PC-9 (cell line): ENCODE data around the gene ZDHHC17. TPM values are rescaled to one million over a fixed set of nuclear protein-coding genes. Genes with fewer than 3 reads are reported as not detected.
A peak's percentile ranks its signal among the peaks of the same experiment; 100 is the strongest.

Source experiments
- Bru-seq: library from RNA; stranded (reverse); fragments of 400-500 nt; gene quantifications from one replicate; lab custom pipeline; 2021; lab: Mats Ljungman, UMichigan
- BruChase-seq, 2 experiments: library from RNA; stranded (reverse); fragments of 400-500 nt; gene quantifications; one replicate each; lab custom pipeline; 2021; lab: Mats Ljungman, UMichigan
- BruUV-seq: library from RNA; stranded (reverse); fragments of 400-500 nt; replicated peaks from 2 replicates; lab custom pipeline; 2021; lab: Mats Ljungman, UMichigan
- CTCF ChIA-PET: fragments of 300-600 bp; sonication (Branson Sonifier 250); formaldehyde crosslinking; loops from one replicate; lab custom pipeline; 2022; ENCODE audit warnings: antibody characterized with exemption; lab: Charles Lee
- POLR2A ChIA-PET: fragments of 300-600 bp; sonication (Branson Sonifier 250); formaldehyde crosslinking; loops from one replicate; lab custom pipeline; 2022; ENCODE audit warnings: antibody characterized with exemption; ENCODE audit not compliant: unreplicated experiment; lab: Charles Lee
- DNase-seq, 2 experiments: peaks; one replicate each; pipeline versions ENCODE4 v3.0.0 to v3.0.0-alpha.2; 2015 to 2022; ENCODE audit warnings: mixed read lengths in 1 of 2
- H2AFZ ChIP-seq: fragments of 200-600 bp; sonication (generic); 2 replicates; pipeline ENCODE4 v1.8.1; 2017; ENCODE audit warnings: antibody characterized with exemption
- H3F3A ChIP-seq: fragments of 200-600 bp; sonication (generic); 2 replicates; pipeline ENCODE4 v1.8.1; 2017; ENCODE audit warnings: antibody characterized with exemption, mild to moderate bottlenecking, low read depth; ENCODE audit not compliant: insufficient read depth
- H3K27ac ChIP-seq: fragments of 200-600 bp; sonication (generic); 2 replicates; pipeline ENCODE4 v1.6.1; 2016; ENCODE audit warnings: mixed run types
- H3K27me3 ChIP-seq: fragments of 200-600 bp; sonication (generic); 2 replicates; pipeline ENCODE4 v1.6.1; 2016; ENCODE audit warnings: low read depth, mixed run types; ENCODE audit not compliant: insufficient read depth
- H3K36me3 ChIP-seq: fragments of 200-600 bp; sonication (generic); 2 replicates; pipeline ENCODE4 v1.6.1; 2016; ENCODE audit warnings: low read depth, mixed run types
- H3K4me1 ChIP-seq: fragments of 200-600 bp; sonication (generic); replicated peaks from 2 replicates; pipeline ENCODE4 v1.6.1; 2016; ENCODE audit warnings: mixed run types; ENCODE audit not compliant: insufficient read depth
- H3K4me2 ChIP-seq: fragments of 200-600 bp; sonication (generic); 2 replicates; pipeline ENCODE4 v1.6.1; 2017; ENCODE audit warnings: mixed run types
- H3K4me3 ChIP-seq: fragments of 200-600 bp; sonication (generic); 2 replicates; pipeline ENCODE4 v1.6.1; 2016; ENCODE audit warnings: mixed run types
- H3K79me2 ChIP-seq: fragments of 200-600 bp; sonication (generic); 2 replicates; pipeline ENCODE4 v1.6.1; 2017; ENCODE audit warnings: low read depth, mixed run types
- H3K9me2 ChIP-seq: fragments of 200-600 bp; sonication (generic); 2 replicates; pipeline ENCODE4 v1.8.1; 2017; ENCODE audit warnings: mild to moderate bottlenecking; ENCODE audit not compliant: insufficient read depth
- H3K9me3 ChIP-seq: fragments of 200-600 bp; sonication (generic); 2 replicates; pipeline ENCODE4 v1.8.1; 2016; ENCODE audit warnings: low read depth; ENCODE audit not compliant: insufficient read depth
- H4K20me1 ChIP-seq: fragments of 200-600 bp; sonication (generic); 2 replicates; pipeline ENCODE4 v1.8.1; 2017; ENCODE audit not compliant: insufficient read depth
- EZH2 ChIP-seq: fragments of 200-600 bp; sonication (generic); IDR thresholded peaks from 2 replicates; pipeline ENCODE4 v1.8.0; 2017; ENCODE audit warnings: antibody characterized with exemption, low read depth
- intact Hi-C: fragments of 100-400 bp; cut with micrococcal nuclease; formaldehyde crosslinking; loops from one replicate; pipeline ENCODE4 v1.10.0; 2022; ENCODE audit not compliant: unreplicated experiment
- long read RNA-seq: library from polyadenylated mRNA; stranded (forward); transcript quantifications from one replicate; pipeline ENCODE4 v2.0.0, GENCODE V29; 2022
- total RNA-seq: library from RNA; stranded (reverse); gene quantifications from 2 replicates; pipeline ENCODE4 v1.2.3, GENCODE V29; 2021
- TF ChIP-seq, protein P1 (sequence below): fragments of 200-600 bp; sonication (generic); conservative IDR thresholded peaks from 2 replicates; pipeline ENCODE4 v1.6.1; 2017; ENCODE audit warnings: mixed run types, antibody characterized with exemption, mild to moderate bottlenecking, moderate library complexity

Gene ZDHHC17, protein sequence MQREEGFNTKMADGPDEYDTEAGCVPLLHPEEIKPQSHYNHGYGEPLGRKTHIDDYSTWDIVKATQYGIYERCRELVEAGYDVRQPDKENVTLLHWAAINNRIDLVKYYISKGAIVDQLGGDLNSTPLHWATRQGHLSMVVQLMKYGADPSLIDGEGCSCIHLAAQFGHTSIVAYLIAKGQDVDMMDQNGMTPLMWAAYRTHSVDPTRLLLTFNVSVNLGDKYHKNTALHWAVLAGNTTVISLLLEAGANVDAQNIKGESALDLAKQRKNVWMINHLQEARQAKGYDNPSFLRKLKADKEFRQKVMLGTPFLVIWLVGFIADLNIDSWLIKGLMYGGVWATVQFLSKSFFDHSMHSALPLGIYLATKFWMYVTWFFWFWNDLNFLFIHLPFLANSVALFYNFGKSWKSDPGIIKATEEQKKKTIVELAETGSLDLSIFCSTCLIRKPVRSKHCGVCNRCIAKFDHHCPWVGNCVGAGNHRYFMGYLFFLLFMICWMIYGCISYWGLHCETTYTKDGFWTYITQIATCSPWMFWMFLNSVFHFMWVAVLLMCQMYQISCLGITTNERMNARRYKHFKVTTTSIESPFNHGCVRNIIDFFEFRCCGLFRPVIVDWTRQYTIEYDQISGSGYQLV
- total RNA-seq = 24.7 and 25.5 TPM in 2 replicates
- percentile 84 among the genes with signal in this experiment for Bru-seq, nascent RNA
- BruChase-seq, experiment 1, labeled RNA remaining after a 2-hour chase = percentile 83 among the genes with signal in this experiment
- BruChase-seq, experiment 2, labeled RNA remaining after a 6-hour chase = percentile 78 among the genes with signal in this experiment
- long read RNA-seq, partial matches to known transcripts = 3 of 10 reads
- long read RNA-seq, other reads (novel, unspliced or antisense) = 7 of 10 reads

DNA sequence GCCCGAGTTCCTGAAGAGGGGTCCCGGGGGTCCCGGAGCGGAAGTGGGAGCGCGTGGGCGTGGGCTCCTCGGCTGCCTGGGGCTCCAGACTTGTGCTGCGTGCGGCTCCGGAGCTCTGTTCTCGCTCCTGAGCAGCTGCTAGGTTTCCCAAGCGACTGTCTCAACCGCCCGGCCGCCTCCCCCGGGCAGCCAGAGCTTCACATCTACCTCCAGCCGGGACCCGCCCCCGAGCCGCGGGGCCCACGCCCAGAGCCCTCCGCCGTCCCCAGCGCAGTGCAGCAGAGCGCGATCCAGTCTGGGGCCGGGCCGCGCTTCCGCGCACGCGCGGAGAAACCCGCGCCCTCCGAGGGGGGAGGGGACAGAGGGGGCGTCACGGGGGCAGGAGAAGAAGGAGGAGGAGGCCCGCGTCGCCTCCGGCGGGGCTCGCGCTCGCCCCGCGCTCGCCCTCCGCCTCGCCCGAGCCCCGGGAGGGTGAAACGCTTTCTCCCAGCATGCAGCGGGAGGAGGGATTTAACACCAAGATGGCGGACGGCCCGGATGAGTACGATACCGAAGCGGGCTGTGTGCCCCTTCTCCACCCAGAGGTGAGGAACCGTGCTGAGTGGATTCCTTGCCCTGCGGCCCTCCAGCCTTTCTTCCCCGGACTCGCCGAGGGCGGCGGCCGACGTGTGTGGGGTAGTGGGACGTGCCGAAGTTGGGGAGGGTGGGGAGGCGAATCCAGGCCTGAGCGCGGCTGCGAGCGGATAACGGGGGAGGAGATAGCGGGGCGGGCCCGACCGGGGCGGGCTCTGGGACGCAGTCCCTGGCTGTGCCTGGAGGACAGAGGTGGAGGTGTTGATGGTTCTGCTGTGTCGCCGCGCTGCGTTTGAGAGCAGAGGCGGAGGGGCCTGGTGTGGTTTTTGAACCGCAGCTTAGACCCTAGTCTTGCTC, at the start of gene ZDHHC17:
Gene ZDHHC17 (plus strand): TSS at position 370 of the 930 bp plus-strand sequence. CDS start 122 bp downstream, at position 492.
- DNase-seq = peak; percentile 79 to 96
- Histone ChIP-seq H4K20me1 (0 out of 2 replicates have a peak, but pooled peaks cover 3% of the 10 kb centered on the region), H3K79me2 (peaks cover 46% of the 10 kb centered on the region), H3F3A (0 out of 2 replicates have a peak, but pooled peaks cover 5% of the 10 kb centered on the region), H3K27me3 (no peaks in the 10 kb centered on the region), H2AFZ (peak within 1 kb of the TSS; percentile 100), H3K9me3 (no peaks in the 10 kb centered on the region), H3K4me2 (peak within 1 kb of the TSS; percentile 97), H3K4me1 (peaks cover 12% of the 10 kb centered on the region), H3K4me3 (peak within 1 kb of the TSS; percentile 99), H3K9me2 (no peaks in the 10 kb centered on the region), H3K36me3 (no peaks in the 10 kb centered on the region), H3K27ac (peak within 1 kb of the TSS; percentile 92)
- intact Hi-C loops = loop anchor here (1.0 to 5.0 kb wide), 2 partner anchors 44 to 127 kb away; no protein-coding TSS in a partner anchor
- ChIA-PET CTCF (interaction anchor here (0.5 to 0.7 kb wide), 5 partner anchors 13 to 770 kb away, joined by 3 to 5 read pairs (median 3); no protein-coding TSS in a partner anchor), POLR2A (interaction anchor here (0.6 to 0.8 kb wide), 2 partner anchors 12 to 744 kb away, joined by 7 to 18 read pairs; no protein-coding TSS in a partner anchor)
- no peak for TF ChIP-seq EZH2
- TF ChIP-seq, protein P1, sequence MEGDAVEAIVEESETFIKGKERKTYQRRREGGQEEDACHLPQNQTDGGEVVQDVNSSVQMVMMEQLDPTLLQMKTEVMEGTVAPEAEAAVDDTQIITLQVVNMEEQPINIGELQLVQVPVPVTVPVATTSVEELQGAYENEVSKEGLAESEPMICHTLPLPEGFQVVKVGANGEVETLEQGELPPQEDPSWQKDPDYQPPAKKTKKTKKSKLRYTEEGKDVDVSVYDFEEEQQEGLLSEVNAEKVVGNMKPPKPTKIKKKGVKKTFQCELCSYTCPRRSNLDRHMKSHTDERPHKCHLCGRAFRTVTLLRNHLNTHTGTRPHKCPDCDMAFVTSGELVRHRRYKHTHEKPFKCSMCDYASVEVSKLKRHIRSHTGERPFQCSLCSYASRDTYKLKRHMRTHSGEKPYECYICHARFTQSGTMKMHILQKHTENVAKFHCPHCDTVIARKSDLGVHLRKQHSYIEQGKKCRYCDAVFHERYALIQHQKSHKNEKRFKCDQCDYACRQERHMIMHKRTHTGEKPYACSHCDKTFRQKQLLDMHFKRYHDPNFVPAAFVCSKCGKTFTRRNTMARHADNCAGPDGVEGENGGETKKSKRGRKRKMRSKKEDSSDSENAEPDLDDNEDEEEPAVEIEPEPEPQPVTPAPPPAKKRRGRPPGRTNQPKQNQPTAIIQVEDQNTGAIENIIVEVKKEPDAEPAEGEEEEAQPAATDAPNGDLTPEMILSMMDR = no peak
- TSS peak; percentile 40 for BruUV-seq

DNA sequence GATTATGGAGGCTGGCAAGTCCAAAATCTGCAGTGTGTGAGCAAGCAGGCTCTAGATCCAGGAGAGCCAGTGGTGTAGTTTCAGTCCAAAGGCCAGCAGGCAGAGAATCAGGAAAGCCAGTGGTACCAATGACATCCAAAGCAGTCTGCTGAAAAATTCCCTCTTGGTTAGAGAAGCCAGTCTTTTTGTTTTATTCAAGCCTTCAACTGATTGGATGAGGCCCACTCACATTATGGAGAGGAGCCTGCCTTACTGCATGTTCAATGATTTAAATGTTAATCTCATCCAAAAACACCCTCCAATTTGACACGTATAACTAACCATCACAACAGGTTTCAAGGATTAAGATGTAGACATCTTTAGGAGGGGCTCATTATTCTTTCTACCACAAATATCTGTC, 49.5 kb upstream of the ZDHHC17 start:
- H3K9me3 ChIP-seq = no peaks in the 10 kb centered on the region
- H3K9me2 ChIP-seq = no peaks in the 10 kb centered on the region
- BruUV-seq = no TSS peak
- intact Hi-C loops = no loop called here
- no peaks in the 10 kb centered on the region for H3F3A ChIP-seq
- no peaks in the 10 kb centered on the region for H3K79me2 ChIP-seq
- no peak for DNase-seq
- POLR2A ChIA-PET = no interaction called here
- H3K4me1 ChIP-seq = no peaks in the 10 kb centered on the region
- no peak overlapping the region for H3K4me3 ChIP-seq
- H3K36me3 ChIP-seq = no peaks in the 10 kb centered on the region
- no peaks in the 10 kb centered on the region for H4K20me1 ChIP-seq
- TF ChIP-seq EZH2 = no peak
- TF ChIP-seq, protein P1 = no peak
- no peaks in the 10 kb centered on the region for H3K27me3 ChIP-seq
- no peak overlapping the region for H2AFZ ChIP-seq
- H3K4me2 ChIP-seq = no peak overlapping the region
- CTCF ChIA-PET = no interaction called here
- no peak overlapping the region for H3K27ac ChIP-seq
